ENCODE data around the gene KIF16B.

Gene KIF16B

DNA sequence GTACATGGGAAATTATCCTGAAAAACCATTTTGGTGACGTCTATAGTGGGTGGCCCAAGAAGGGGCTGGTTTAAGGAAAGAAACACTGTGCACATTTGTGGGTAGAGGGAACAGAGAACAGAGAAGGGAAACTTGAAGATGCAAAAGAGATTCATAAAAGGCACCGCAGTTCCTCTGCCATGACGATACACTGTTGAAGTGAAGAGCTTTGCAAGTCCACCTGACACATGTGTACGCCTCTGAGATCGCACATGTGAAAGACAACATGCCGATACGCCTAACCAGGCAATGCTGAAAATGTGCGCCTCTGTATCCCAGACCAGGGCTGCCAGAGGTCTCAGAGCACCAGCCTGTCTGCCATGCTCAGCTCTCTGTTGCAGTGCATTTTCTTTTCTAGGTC is 180.9 kb downstream of the KIF16B start:
- ATAC-seq: no peak
- TF ChIP-seq TOX (CRISPR knock-in tag; IDR thresholded peaks at IDR 0.05; ENCODE audit: borderline replicate concordance) (no peak), SNAI2 (CRISPR knock-in tag; IDR thresholded peaks at IDR 0.05) (no peak), ZFP3 (CRISPR knock-in tag; IDR thresholded peaks at IDR 0.05) (no peak), ZNF70 (CRISPR knock-in tag; IDR thresholded peaks at IDR 0.05) (no peak), GLIS3 (CRISPR knock-in tag; IDR thresholded peaks at IDR 0.05) (no peak), ZNF8 (CRISPR knock-in tag; IDR thresholded peaks at IDR 0.05) (no peak), ISL1 (CRISPR knock-in tag; IDR thresholded peaks at IDR 0.05) (no peak), TCF4 (CRISPR knock-in tag; IDR thresholded peaks at IDR 0.05; ENCODE audit: borderline replicate concordance) (no peak), OSR1 (CRISPR knock-in tag; IDR thresholded peaks at IDR 0.05) (no peak), ARNTL (CRISPR knock-in tag; IDR thresholded peaks at IDR 0.05; ENCODE audit: borderline replicate concordance, low read depth) (no peak), PPARA (CRISPR knock-in tag; IDR thresholded peaks at IDR 0.05; ENCODE audit: borderline replicate concordance) (no peak), TSHZ2 (CRISPR knock-in tag; IDR thresholded peaks at IDR 0.05) (no peak), ZC3H10 (CRISPR knock-in tag; IDR thresholded peaks at IDR 0.05) (no peak), CREB5 (CRISPR knock-in tag; IDR thresholded peaks at IDR 0.05; ENCODE audit: low read depth) (no peak), RARB (CRISPR knock-in tag; IDR thresholded peaks at IDR 0.05) (no peak)
- TF ChIP-seq, protein P1, sequence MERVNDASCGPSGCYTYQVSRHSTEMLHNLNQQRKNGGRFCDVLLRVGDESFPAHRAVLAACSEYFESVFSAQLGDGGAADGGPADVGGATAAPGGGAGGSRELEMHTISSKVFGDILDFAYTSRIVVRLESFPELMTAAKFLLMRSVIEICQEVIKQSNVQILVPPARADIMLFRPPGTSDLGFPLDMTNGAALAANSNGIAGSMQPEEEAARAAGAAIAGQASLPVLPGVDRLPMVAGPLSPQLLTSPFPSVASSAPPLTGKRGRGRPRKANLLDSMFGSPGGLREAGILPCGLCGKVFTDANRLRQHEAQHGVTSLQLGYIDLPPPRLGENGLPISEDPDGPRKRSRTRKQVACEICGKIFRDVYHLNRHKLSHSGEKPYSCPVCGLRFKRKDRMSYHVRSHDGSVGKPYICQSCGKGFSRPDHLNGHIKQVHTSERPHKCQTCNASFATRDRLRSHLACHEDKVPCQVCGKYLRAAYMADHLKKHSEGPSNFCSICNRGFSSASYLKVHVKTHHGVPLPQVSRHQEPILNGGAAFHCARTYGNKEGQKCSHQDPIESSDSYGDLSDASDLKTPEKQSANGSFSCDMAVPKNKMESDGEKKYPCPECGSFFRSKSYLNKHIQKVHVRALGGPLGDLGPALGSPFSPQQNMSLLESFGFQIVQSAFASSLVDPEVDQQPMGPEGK (CRISPR knock-in tag; IDR thresholded peaks at IDR 0.05; ENCODE audit: borderline replicate concordance): no peak

GRCh38 chr20:16390991-16391390 is 182.3 kb downstream of the KIF16B start:
- TF ChIP-seq CREB5 (CRISPR knock-in tag; IDR thresholded peaks at IDR 0.05; ENCODE audit: low read depth) (no peak), OSR1 (CRISPR knock-in tag; IDR thresholded peaks at IDR 0.05) (no peak), ARNTL (CRISPR knock-in tag; IDR thresholded peaks at IDR 0.05; ENCODE audit: borderline replicate concordance, low read depth) (no peak), SNAI2 (CRISPR knock-in tag; IDR thresholded peaks at IDR 0.05) (no peak), ZNF565 (CRISPR knock-in tag; conservative IDR thresholded peaks at IDR 0.05; ENCODE audit: low read depth) (no peak), CSDC2 (CRISPR knock-in tag; IDR thresholded peaks at IDR 0.05) (no peak), TCF4 (CRISPR knock-in tag; IDR thresholded peaks at IDR 0.05; ENCODE audit: borderline replicate concordance) (no peak), ISL1 (CRISPR knock-in tag; IDR thresholded peaks at IDR 0.05) (no peak), ZFP30 (CRISPR knock-in tag; IDR thresholded peaks at IDR 0.05) (no peak), TSHZ2 (CRISPR knock-in tag; IDR thresholded peaks at IDR 0.05) (no peak), ZNF8 (CRISPR knock-in tag; IDR thresholded peaks at IDR 0.05) (no peak)

GRCh38 chr20:16388731-16389130 is 184.5 kb downstream of the KIF16B start:
- ATAC-seq: no peak
- TF ChIP-seq, protein P2, sequence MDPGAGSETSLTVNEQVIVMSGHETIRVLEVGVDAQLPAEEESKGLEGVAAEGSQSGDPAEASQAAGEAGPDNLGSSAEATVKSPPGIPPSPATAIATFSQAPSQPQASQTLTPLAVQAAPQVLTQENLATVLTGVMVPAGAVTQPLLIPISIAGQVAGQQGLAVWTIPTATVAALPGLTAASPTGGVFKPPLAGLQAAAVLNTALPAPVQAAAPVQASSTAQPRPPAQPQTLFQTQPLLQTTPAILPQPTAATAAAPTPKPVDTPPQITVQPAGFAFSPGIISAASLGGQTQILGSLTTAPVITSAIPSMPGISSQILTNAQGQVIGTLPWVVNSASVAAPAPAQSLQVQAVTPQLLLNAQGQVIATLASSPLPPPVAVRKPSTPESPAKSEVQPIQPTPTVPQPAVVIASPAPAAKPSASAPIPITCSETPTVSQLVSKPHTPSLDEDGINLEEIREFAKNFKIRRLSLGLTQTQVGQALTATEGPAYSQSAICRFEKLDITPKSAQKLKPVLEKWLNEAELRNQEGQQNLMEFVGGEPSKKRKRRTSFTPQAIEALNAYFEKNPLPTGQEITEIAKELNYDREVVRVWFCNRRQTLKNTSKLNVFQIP (CRISPR knock-in tag; IDR thresholded peaks at IDR 0.05; ENCODE audit: borderline replicate concordance, low read depth): no peak
- TF ChIP-seq SNAI2 (CRISPR knock-in tag; IDR thresholded peaks at IDR 0.05) (no peak), BACH2 (CRISPR knock-in tag; IDR thresholded peaks at IDR 0.05; ENCODE audit: borderline replicate concordance) (no peak), OSR1 (CRISPR knock-in tag; IDR thresholded peaks at IDR 0.05) (no peak), GLIS3 (CRISPR knock-in tag; IDR thresholded peaks at IDR 0.05) (no peak), CSRNP3 (CRISPR knock-in tag; IDR thresholded peaks at IDR 0.05) (no peak), ISL1 (CRISPR knock-in tag; IDR thresholded peaks at IDR 0.05) (no peak)
- TF ChIP-seq, protein P1 (CRISPR knock-in tag; IDR thresholded peaks at IDR 0.05; ENCODE audit: borderline replicate concordance): no peak

More at GRCh38 chr20:16390991-16391390, 182.3 kb downstream of the KIF16B start:
- ATAC-seq: no peak

Measured in SK-N-SH treated with all-trans-retinoic acid at 6 μM for 48 hours (cell line).